ENCODE measurements around the gene TRIM10.
"Not testable (repeated sequence)": the region's sequence is repeated elsewhere in the genome, so short reads cannot be mapped to it uniquely, and the experiment has no call there.

Gene TRIM10

GRCh38 chr6:30142665-30143064 is 18.3 kb downstream of the TRIM10 start:
- Histone ChIP-seq H3K36me3 (no peaks in the 10 kb centered on the region), H3K27me3 (ENCODE audit: insufficient read depth, low read depth, severe bottlenecking) (peaks cover 98% of the 10 kb centered on the region), H3K9me3 (ENCODE audit: severe bottlenecking) (peaks cover 2% of the 10 kb centered on the region), H3K4me3 (ENCODE audit: low read depth, low read length) (no peak overlapping the region), H3K27ac (no peak overlapping the region)
- TF ChIP-seq, protein P1, sequence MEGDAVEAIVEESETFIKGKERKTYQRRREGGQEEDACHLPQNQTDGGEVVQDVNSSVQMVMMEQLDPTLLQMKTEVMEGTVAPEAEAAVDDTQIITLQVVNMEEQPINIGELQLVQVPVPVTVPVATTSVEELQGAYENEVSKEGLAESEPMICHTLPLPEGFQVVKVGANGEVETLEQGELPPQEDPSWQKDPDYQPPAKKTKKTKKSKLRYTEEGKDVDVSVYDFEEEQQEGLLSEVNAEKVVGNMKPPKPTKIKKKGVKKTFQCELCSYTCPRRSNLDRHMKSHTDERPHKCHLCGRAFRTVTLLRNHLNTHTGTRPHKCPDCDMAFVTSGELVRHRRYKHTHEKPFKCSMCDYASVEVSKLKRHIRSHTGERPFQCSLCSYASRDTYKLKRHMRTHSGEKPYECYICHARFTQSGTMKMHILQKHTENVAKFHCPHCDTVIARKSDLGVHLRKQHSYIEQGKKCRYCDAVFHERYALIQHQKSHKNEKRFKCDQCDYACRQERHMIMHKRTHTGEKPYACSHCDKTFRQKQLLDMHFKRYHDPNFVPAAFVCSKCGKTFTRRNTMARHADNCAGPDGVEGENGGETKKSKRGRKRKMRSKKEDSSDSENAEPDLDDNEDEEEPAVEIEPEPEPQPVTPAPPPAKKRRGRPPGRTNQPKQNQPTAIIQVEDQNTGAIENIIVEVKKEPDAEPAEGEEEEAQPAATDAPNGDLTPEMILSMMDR (IDR thresholded peaks at IDR 0.05; ENCODE audit: low read depth, low read length), result no peak
- no peak for DNase-seq

GRCh38 chr6:30140240-30140639 is 20.8 kb downstream of the TRIM10 start:
- not testable (repeated sequence) for H3K9me3 ChIP-seq (ENCODE audit: severe bottlenecking); H3K36me3 ChIP-seq; DNase-seq; H3K27ac ChIP-seq; H3K4me3 ChIP-seq (ENCODE audit: low read depth, low read length)
- H3K27me3 ChIP-seq (ENCODE audit: insufficient read depth, low read depth, severe bottlenecking), result peaks cover 98% of the 10 kb centered on the region

GRCh38 chr6:30136570-30137286 is 24.3 kb downstream of the TRIM10 start:
- H3K36me3 ChIP-seq, result no peaks in the 10 kb centered on the region
- peaks cover 98% of the 10 kb centered on the region for H3K27me3 ChIP-seq (ENCODE audit: insufficient read depth, low read depth, severe bottlenecking)
- no peak overlapping the region for H3K4me3 ChIP-seq (ENCODE audit: low read depth, low read length)
- no peak for DNase-seq
- peaks cover 2% of the 10 kb centered on the region for H3K9me3 ChIP-seq (ENCODE audit: severe bottlenecking)
- H3K27ac ChIP-seq, result no peak overlapping the region
- TF ChIP-seq, protein P1 (IDR thresholded peaks at IDR 0.05; ENCODE audit: low read depth, low read length), result no peak

DNA sequence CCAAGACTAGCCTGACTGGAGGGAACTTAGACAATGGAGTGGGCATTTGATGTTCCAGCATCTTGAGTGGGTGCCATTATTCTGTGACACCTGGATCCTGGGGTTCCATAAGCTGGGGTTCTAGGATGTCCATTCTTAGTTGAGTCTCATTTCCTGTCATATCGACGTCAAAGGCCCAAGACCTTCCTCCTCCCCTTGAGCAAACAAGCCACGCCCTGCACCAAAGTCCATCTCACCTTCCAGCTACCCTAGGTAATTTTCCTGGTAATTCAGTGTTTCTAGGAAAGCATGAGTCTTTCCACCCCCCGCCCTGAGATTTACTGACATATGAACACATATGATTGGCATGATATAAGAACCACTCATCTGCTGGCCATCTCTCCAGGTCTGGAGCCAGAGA is 25.3 kb downstream of the TRIM10 start, which contains the start of gene TRIM40:
TSS of gene TRIM40 (plus strand) at position 384 of the 400 bp plus-strand sequence. CDS start 897 bp downstream, outside the sequence.
- H3K27ac ChIP-seq, result no peak within 1 kb of the TSS
- no peaks in the 10 kb centered on the region for H3K36me3 ChIP-seq
- no peak within 1 kb of the TSS for H3K4me3 ChIP-seq (ENCODE audit: low read depth, low read length)
- DNase-seq, result no peak
- peaks cover 96% of the 10 kb centered on the region for H3K27me3 ChIP-seq (ENCODE audit: insufficient read depth, low read depth, severe bottlenecking)
- peaks cover 2% of the 10 kb centered on the region for H3K9me3 ChIP-seq (ENCODE audit: severe bottlenecking)
- TF ChIP-seq, protein P1 (IDR thresholded peaks at IDR 0.05; ENCODE audit: low read depth, low read length), result no peak

GRCh38 chr6:30135147-30135546 is 25.9 kb downstream of the TRIM10 start:
- Histone ChIP-seq H3K36me3 (no peaks in the 10 kb centered on the region), H3K9me3 (ENCODE audit: severe bottlenecking) (peaks cover 2% of the 10 kb centered on the region), H3K27ac (no peak overlapping the region), H3K27me3 (ENCODE audit: insufficient read depth, low read depth, severe bottlenecking) (peaks cover 97% of the 10 kb centered on the region), H3K4me3 (ENCODE audit: low read depth, low read length) (no peak overlapping the region)
- no peak for DNase-seq
- TF ChIP-seq, protein P1 (IDR thresholded peaks at IDR 0.05; ENCODE audit: low read depth, low read length), result no peak

DNA sequence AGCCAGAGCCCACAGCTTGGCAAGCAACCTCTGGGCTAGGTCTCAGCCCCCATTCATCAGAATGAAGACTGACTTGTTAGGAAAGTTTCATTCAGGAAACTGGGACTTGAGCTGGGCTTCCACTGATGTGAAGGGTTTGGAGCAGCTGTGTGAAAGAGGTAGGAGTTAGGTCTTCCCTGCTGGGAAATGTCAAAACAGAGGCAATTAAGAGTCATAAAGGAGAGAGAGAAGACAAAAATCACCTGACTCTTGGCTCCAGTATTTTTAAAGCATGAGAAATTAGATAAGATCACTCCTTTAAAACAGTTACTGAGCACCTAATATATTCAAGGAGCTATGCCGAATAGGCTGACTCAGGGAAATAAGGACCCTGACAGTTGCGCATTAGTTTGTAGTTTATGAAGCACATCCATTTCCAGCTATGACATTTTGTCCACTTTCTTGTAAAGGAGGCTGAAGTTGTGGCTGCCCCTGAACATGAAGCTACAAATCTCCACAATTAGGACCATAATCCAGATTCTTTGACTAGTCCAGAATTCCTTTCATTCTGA is 29.0 kb downstream of the TRIM10 start:
- Histone ChIP-seq H3K4me3 (ENCODE audit: low read depth, low read length) (no peak overlapping the region), H3K9me3 (ENCODE audit: severe bottlenecking) (no peaks in the 10 kb centered on the region), H3K36me3 (no peaks in the 10 kb centered on the region), H3K27me3 (ENCODE audit: insufficient read depth, low read depth, severe bottlenecking) (peaks cover 98% of the 10 kb centered on the region), H3K27ac (no peak overlapping the region)
- TF ChIP-seq, protein P1 (IDR thresholded peaks at IDR 0.05; ENCODE audit: low read depth, low read length), result no peak
- no peak for DNase-seq

All from WERI-Rb-1 (cell line).